HG03460 (cell line): ENCODE results near the gene DERA.
"Not testable (repeated sequence)": the region's sequence is repeated elsewhere in the genome, so short reads cannot be mapped to it uniquely, and the experiment has no call there.

Experiments used
- ATAC-seq: cut with Tn5 transposase; IDR thresholded peaks from one replicate; pipeline ENCODE4 v1.9.1; 2021; ENCODE audit not compliant: unreplicated experiment

Gene DERA

DNA sequence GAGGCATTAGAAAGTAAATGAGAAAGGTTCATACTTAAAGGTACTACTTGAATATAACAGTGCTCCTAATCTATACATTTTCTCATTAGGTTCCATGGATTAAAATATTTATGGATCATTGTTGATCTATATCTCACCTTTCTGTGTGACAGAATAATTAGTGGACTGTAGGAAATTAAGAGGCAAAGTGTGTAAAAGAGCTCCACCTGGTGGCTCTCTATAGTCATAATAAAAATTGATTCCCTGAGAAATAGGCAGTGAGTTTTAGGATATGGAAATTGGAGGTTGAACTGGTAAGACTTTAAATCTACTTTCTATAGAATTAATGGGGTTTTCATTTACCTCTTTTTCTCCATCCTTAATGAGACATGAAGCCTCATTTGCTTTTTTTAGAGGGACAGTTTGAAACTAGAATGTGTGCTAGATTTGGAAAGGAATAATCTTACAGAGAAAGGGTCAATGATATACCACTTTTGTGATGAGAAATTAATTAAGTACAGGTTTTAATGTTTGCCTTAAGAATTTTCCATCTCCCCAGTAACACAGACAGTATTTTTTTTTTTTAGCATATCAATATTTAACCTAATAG is 11.8 kb upstream of the DERA start:
- no peak for ATAC-seq

DNA sequence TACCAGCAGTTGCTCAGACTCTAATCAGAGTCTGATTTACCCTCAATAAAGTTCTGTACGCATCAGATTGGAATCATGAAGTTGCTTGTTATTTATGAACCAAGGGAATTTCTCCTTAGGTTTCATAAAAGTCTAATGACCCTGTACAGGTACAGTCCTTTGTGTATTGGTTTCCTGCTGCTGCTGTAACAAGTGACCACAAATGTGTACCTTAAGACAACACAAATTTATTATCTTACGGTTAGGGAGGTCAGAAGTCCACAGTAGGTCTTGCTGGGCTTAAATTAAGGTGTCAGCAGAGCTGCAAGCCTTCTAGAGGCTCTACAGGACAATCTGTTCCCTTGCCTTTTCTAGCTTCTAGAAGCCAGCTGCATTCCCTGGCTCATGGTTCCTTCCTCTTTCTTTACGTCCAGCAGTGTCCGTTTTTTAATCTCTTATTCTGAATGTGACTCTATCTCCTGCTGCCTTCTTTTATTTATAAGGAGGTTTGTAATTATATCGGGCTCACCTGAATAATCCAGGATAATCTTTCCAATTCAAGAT is 6.7 kb upstream of the DERA start:
- ATAC-seq = no peak

DNA sequence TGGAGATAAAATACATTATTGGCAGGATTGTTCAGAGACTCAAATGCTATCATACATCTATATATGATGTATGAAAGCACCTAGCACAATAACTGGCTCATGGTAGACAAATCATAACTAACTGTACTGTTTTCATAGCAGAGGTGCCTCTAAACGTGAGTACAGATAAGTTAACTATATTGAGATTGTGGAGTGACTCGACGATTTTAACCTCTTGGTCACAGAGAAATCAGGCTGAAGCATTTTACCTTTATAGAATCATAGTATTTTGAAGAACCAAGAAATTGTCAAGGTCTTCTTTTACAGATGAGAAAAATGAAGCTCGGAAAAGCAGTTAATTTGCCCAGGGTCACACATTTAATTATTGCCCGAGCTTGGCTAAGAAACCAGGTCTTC is 666 bp upstream of the DERA start:
- no peak for ATAC-seq

DNA sequence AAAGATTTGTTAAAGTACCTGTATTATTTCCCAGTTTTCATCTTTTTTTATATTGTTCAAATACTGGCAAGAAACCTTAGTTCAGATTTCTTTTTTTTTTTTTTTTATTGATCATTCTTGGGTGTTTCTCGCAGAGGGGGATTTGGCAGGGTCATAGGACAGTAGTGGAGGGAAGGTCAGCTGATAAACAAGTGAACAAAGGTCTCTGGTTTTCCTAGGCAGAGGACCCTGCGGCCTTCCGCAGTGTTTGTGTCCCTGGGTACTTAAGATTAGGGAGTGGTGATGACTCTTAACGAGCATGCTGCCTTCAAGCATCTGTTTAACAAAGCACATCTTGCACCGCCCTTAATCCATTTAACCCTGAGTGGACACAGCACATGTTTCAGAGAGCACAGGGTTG is 799 bp downstream of the DERA start:
- not testable (repeated sequence) for ATAC-seq

DNA sequence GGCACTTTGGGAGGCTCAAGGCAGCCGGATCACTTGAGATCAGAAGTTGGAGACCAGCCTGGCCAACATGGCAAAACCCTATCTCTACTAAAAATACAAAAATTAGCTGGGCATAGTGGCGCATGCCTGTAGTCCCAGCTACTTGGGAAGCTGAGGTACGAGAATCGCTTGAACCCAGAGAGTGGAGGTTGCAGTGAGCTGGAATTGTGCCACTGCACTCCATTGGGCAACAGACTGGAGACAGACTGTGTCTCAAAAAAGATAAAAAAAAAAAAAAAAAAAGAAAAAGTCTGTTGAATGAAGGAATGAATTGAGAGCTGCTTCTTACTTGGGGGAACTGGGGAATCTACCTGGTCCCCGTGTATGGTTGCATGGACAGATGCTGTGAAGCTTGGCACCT is 3.0 kb downstream of the DERA start:
- not testable (repeated sequence) for ATAC-seq

DNA sequence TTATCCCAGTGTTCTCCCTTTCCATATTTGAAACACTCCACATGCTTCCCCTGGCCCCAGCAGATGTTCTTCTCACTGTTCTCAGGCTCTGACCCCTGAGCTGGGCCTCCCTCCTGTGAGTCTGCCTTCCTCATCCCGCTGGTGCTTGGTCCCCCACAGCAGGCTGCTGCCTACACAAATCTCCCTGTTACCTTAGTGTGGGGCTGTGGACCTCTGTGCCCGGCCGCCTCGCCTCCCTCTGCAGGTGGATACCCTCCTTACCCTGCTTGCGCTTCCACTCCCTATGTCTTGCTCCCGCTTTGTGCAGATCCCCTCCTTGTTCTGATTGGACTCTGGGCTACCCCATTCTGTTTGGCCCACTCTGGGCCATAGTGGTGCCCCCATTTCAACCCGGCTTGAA is 6.9 kb downstream of the DERA start:
- ATAC-seq = no peak

DNA sequence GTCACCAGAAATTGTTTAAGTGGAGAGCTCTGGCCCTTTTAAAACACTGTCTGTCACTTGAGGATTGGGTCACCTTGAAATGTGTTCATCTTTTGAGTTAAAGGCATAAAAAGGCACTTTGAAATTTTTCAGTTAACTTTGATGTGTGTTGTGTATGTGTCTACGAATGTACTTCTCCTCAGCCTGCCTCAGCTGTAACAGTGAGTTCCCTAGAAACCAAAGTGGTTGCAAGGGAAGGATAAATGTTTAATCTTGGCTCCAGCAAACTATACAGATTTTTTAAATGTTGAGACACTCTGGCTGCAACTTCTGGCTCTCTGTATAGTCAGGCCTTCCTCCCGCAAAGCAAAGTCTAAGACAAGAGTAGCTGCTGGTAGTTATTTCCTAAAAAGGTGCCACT is 8.3 kb downstream of the DERA start:
- ATAC-seq = no peak

DNA sequence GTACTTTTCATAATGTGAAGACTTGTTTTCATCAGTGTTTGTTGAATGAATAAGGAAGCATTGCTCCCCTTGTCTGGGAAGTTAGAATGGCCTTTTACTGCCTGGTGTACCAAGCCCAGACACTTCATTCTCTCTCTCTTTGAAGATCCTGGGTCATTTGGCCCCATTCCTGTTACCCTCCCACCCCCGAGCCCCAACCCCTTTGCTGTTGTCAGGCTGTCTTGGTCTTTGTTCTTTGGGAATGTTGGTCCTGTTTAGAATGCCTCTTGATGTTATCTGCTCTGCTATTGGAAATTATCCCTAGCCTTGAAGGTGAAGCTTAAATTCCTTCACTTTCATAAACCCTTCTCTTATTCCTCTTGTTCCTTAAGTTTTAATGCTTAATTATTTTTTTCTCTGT is 13.8 kb downstream of the DERA start:
- no peak for ATAC-seq

DNA sequence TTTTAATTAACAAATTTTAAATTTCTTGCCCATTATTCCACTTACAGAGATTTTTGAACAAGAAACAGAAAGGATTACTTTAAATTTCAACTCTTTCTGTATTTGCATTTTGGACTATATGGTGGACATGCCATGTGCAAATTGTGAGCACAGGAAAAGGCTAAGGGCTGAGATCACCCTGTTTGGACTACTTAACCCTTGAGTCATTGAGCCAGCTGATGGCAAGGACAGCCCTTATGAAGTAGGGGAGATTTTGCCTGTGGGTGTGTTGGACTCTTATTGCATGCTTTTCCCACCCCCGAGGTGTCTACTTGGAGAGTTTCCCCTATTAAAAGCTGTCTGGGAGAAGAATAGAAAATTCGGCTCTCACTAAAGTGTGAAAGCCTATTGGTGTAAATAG is 17.2 kb downstream of the DERA start:
- ATAC-seq = no peak

DNA sequence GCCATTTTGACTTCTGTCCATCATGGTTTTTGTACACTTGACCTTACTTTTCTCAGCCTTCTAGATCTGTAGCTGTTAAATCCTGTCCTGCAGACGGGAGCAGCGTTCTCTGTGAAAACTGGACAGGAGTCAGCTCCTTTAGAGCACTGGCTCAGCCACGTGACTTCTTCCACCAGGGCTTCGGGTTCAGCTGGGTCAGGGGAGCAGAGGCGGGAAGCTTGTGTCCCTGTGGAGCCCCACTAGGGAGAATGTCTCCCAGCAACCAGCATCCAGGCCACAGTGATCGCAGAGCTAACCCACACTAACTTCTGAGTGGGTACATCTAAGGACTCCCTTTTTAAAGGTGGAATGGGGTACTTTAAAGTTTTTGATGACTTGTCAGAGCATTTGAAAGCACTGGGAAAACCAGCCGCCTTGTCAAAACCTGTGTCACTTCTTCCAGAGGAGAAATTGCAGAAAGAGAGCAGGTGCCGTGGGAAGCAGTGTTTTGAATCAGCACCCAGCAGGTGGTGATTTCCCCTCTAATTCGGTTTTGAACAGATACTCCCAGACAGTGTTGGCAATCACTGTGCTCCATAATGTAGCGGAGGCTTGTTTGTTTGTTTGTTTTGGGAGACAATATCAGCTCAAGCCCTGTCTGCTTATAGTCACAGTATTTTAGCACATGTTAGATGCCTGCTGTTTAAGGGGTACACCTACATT is 17.9 kb downstream of the DERA start:
- ATAC-seq = no peak

DNA sequence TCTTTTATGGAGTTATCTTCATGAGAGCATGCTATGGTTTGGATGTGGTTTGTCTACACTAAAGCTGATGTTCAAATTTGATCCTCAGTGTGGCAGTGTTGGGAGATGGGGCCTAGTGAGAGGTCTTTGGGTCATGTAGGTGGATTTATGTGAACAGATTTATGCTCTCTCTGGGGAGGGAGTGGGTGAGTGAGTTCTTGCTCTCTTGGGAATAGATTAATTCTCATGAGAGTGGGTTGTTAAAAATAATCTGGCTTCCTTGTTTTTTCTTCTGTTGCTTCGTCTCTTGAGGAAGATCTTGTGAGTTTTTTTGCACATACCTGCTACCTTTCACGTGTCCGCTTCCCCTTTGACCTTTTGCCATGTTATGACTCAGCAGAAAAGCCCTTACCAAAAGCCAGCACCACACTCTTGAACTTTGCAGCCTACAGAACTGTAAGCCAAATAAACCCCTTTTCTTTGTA is 20.5 kb downstream of the DERA start:
- no peak for ATAC-seq

DNA sequence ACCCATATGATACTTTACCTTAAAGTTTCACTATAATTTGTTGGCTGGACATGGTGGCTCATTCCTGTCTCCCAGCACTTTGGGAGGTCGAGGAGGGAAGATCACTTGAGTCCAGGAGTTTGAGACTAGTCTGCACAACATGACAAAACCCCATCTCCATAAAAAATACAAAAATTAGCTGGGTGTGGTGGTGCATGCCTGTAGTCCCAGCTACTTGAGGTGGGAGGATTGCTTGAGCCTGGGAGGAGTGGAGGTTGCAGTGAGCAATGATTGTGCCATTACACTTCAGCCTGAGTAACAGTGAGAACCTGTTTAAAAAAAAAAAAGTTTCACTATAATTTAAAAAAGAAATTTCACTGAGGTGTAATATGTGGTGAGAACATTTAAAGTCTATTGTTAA is 21.2 kb downstream of the DERA start:
- ATAC-seq = no peak

DNA sequence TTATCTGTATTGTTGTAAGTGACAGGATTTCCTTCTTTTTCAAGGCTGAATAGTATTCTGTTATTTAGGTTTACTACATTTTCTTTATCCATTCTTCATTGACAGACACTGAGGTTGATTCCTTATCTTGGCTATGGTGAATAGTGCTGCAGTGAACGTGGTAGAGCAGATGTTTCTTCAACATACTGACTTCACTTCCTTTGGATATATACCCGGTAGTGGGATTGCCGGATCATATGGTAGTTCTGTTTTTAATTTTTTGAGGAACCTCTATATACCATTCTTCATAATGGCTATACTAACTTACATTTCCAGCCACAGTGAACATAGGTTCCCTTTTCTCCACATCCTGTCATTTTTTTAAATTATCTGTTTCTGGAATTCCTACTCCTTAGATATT is 21.8 kb downstream of the DERA start:
- no peak for ATAC-seq

DNA sequence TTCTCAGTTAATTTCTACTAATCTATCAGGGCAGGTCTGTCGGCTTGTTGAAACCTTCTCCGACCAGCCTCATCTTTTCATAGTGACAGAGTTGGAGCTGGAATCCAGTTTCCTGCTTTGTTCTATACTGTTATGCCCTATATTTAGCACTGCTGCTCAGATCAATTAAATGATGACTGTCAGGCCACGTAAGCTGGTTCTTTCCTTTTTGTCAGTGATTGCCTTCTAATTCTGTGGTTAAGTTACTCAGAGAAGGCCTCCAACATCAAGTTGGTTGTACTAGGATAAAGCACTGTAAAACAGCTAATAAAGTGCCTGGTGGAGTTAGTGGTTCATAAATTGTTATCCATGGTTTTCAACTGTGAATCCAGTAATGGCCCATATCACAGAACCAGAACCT is 22.6 kb downstream of the DERA start:
- ATAC-seq = no peak

DNA sequence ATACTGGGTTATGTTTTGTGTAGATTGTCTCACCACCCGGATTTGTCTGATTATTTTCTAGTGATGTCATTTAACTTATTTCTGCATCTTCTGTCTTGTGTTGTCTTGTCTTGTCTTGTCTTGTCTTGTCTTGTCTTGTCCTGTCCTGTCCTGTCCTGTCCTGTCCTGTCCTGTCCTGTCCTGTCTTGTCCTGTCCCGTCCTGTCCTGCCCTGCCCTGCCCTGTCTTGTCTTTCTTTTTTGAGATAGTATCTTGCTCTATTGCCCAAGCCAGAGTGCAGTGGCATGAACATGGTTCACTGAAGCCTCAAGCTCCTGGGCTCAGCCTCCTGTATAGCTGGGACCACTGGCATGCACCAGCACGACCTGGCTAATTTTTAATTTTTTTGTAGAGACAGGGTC is 25.6 kb downstream of the DERA start:
- no peak for ATAC-seq

DNA sequence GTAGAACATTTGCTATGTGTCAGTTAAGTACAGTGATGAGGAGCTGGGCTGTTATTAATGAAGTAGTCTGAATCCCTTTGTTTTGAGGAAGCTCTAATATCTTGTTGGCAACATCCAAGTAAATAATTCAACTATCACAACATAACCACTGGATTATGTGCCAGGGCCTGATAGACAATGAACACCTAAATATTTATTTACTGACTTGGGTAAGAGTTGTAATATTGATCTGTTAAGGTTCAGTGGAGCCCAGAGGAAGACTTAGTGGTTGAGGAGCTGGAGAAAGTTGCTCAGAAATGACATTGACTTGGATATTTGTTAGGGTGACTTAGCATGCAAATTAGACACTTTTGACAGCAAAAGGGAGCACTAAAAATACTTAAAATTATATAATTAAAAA is 26.8 kb downstream of the DERA start:
- no peak for ATAC-seq

DNA sequence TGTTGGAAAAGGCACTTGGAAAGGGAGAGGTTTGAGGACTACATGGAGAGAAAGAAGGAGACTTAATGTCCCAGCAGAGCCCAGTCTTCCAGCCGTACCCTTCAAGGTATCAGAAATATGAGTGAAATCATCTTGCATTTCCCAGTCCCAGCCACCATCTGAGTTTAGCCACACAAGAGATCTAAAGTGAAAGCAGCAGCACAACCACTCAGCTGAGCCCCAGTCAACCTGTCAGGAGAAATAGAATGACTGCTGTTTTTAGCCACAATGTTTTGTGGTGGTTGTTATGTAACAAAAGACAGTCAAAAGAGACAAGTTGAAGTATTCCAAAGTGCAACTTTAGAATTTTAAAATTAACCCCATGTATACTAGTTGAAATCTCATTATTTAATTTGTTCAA is 28.0 kb downstream of the DERA start:
- no peak for ATAC-seq

DNA sequence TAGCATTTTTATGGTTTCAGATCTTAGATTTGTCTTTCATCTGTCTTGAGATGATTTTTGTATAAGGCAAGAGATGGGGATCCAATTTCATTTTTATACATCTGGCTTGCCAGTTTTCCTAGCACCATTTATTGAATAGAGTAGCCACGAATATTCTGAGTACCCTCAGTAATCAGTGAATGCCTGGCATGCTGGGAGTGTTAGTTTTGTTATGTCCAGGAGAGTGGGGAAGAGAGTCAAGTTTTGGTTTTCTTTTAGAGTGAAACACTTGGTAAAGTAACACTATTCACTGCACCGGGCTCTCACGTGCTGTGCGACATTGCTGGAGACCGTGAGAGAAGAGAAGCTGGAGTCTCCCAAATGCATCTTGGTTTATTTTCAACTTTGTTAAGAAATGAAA is 31.3 kb downstream of the DERA start:
- no peak for ATAC-seq

DNA sequence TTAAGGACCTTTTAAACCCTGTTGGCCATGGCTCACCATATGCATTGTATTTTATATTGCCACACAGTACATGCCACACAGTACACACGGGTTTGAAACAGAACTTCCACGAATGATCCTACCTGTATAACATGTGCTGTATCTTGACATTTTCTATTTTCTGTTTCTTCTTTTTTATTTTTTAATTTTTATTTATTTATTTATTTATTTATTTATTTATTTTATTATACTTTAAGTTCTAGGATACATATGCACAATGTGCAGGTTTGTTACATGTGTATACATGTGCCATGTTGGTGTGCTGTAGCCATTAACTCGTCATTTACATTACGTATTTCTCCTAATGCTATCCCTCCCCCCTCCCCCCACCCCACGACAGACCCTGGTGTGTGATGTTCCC is 32.4 kb downstream of the DERA start:
- not testable (repeated sequence) for ATAC-seq

DNA sequence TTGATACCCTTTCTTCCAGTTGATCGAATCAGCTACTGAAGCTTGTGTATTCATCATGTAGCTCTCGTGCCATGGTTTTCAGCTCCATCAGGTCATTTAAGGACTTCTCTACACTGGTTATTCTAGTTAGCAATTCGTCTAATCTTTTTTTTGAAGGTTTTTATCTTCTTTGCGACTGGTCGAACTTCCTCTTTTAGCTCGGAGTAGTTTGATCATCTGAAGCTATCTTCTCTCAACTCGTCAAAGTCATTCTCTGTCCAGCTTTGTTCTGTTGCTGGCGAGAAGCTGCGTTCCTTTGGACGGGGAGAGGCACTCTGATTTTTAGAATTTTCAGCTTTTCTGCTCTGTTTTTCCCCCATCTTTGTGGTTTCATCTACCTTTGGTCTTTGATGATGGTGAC is 37.3 kb downstream of the DERA start:
- ATAC-seq = not testable (repeated sequence)

DNA sequence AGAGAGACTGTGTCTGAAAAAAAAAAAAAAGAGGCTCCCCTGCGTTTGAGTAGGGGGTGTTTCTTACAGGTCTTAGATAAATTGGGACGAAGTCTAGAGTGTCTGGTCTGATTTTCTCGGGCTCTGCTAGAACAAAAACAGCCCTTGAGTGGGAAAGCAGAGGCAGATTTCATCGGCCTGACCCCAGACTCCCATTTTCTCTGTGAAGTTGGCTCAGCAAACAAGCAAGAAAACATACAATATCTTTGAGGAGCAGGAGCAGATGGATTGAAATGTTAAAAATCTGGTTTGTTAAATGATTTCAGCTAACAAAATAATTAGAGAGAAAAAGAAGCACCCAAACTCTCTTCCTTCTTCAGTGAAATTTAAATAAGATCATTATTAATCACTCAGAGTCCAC is 44.1 kb downstream of the DERA start:
- ATAC-seq = no peak

DNA sequence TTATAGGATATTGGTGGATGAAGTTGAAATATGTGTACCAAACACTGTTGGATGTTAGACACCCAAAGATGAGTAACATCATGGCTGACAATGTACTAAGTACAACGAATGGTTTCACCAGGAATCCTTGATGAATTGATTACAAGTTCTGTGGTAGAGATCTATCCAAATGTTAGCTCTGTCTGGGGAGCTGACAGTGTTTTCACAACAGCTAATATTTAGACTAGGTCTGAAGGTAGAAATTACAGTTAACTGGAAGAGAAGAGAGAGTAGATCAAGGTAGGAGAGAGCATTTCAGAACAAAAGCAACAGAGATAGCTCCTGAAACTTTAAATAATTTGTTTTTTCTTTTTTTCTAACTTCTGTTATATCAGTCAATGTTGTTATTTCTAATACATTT is 44.9 kb downstream of the DERA start:
- ATAC-seq = no peak
